Prostate gland (tissue), 2 donors: ENCODE measurements around the gene KRTAP4-8. TPM values are rescaled to one million over a fixed set of nuclear protein-coding genes. Genes with fewer than 3 reads are reported as not detected.
"Not testable (repeated sequence)": the region's sequence is repeated elsewhere in the genome, so short reads cannot be mapped to it uniquely, and the experiment has no call there.

Source experiments
- DNase-seq: peaks from one replicate; pipeline ENCODE4 v3.0.0-alpha.2; 2019; ENCODE audit warnings: low spot score
- H3K27ac ChIP-seq, 2 donors: fragments of 200-600 bp; sonication (generic); 2 replicates each; pipeline ENCODE4 v1.5.1; 2017 to 2019
- H3K27me3 ChIP-seq: fragments of 200-600 bp; sonication (generic); replicated peaks from 2 replicates; pipeline ENCODE4 v1.5.1; 2019; ENCODE audit not compliant: insufficient read depth
- H3K36me3 ChIP-seq, 2 donors: fragments of 200-600 bp; sonication (generic); 1 replicate in 1 of 2; 2 replicates in 1 of 2; pipeline versions ENCODE4 v1.5.1 to v1.8.1; 2017 to 2019
- H3K4me1 ChIP-seq: fragments of 200-600 bp; sonication (generic); replicated peaks from 2 replicates; pipeline ENCODE4 v1.5.1; 2019
- H3K4me3 ChIP-seq, 2 donors: fragments of 200-600 bp; sonication (generic); 2 replicates each; pipeline ENCODE4 v1.5.1; 2017 to 2019
- H3K9me3 ChIP-seq: fragments of 200-600 bp; sonication (generic); 2 replicates; pipeline ENCODE4 v1.5.1; 2017
- CTCF ChIP-seq, 4 experiments: fragments of 200-600 bp in 2 of 4; fragments of 450-650 bp in 2 of 4; sonication (generic) in 2 of 4; IDR thresholded peaks; 1 replicate in 3 of 4; 2 replicates in 1 of 4; pipeline ENCODE4 v1.5.1; 2016 to 2019; ENCODE audit warnings: antibody characterized with exemption in 4 of 4, mild to moderate bottlenecking in 2 of 4, moderate library complexity in 2 of 4
- POLR2A ChIP-seq: fragments of 450-650 bp; IDR thresholded peaks from one replicate; pipeline ENCODE4 v1.6.1; 2016; ENCODE audit warnings: antibody characterized with exemption, mild to moderate bottlenecking
- POLR2AphosphoS5 ChIP-seq: sonication (generic); formaldehyde crosslinking; IDR thresholded peaks from one replicate; pipeline ENCODE4 v1.6.1; 2017; ENCODE audit warnings: antibody characterized with exemption
- WGBS: methylation state at CpG from one replicate; pipeline ENCODE4 v1.1.5; 2018; 5-methylcytosine and 5-hydroxymethylcytosine counted together
- intact Hi-C: fragments of 100-400 bp; cut with DNase I; formaldehyde crosslinking; loops from one replicate; pipeline ENCODE4 v1.14.2; 2022
- total RNA-seq, 2 donors: library from RNA; depleted of rRNA; stranded (reverse); fragments of >200 nt; gene quantifications; one replicate each; pipeline ENCODE4 v1.1.0, GENCODE V29; 2016

KRTAP4-8 gene
- total RNA-seq, 2 donors from 2014 or later: not detected

- Histone ChIP-seq H3K27ac (no peak overlapping the region), H3K9me3 (no peaks in the 10 kb centered on the region), H3K4me1 (no peaks in the 10 kb centered on the region), H3K27me3 (no peaks in the 10 kb centered on the region), H3K4me3 (no peak overlapping the region), H3K36me3 (no peaks in the 10 kb centered on the region)
- DNase-seq: no peak
- intact Hi-C loops: no loop called here
- TF ChIP-seq POLR2A (no peak), CTCF (IDR thresholded peaks at IDR 0.05) (no peak), POLR2AphosphoS5 (no peak)
These were observed 30.7 kb downstream of the KRTAP4-8 start for GRCh38 chr17:41067281-41067680.

- no peak for DNase-seq
- no peak within 1 kb of the TSS for H3K4me3 ChIP-seq
- H3K4me1 ChIP-seq: no peaks in the 10 kb centered on the region
- no peaks in the 10 kb centered on the region for H3K36me3 ChIP-seq
- intact Hi-C loops: no loop called here
- H3K9me3 ChIP-seq: no peaks in the 10 kb centered on the region
- 91% methylated on average over 6 of the region's 6 CpGs for WGBS
- TF ChIP-seq CTCF (IDR thresholded peaks at IDR 0.05) (no peak), POLR2A (no peak), POLR2AphosphoS5 (no peak)
- no peaks in the 10 kb centered on the region for H3K27me3 ChIP-seq
- no peak within 1 kb of the TSS for H3K27ac ChIP-seq
These were observed 31.9 kb downstream of the KRTAP4-8 start, which contains the start of gene KRTAP2-4 for GRCh38 chr17:41065829-41066624. Gene KRTAP2-4 (minus strand): TSS chr17:41065879. CDS start chr17:41065845, 34 bp downstream.

- H3K36me3 ChIP-seq, H3K9me3 ChIP-seq, DNase-seq, H3K4me1 ChIP-seq, intact Hi-C loops, H3K4me3 ChIP-seq, H3K27ac ChIP-seq, H3K27me3 ChIP-seq: not testable (repeated sequence)
- 67% methylated on average over 8 of the region's 16 CpGs for WGBS
These were observed 32.8 kb downstream of the KRTAP4-8 start for GRCh38 chr17:41065016-41065689.

- WGBS: 94% methylated on average over 1 of the region's 1 CpG
- Histone ChIP-seq H3K36me3 (no peaks in the 10 kb centered on the region), H3K9me3 (no peaks in the 10 kb centered on the region), H3K4me3 (no peak overlapping the region), H3K27me3 (no peaks in the 10 kb centered on the region), H3K27ac (no peak overlapping the region), H3K4me1 (no peaks in the 10 kb centered on the region)
- no peak for DNase-seq
- intact Hi-C loops: no loop called here
- TF ChIP-seq POLR2AphosphoS5: no peak
- no peak for TF ChIP-seq POLR2A
- TF ChIP-seq CTCF (IDR thresholded peaks at IDR 0.05): no peak
These were observed 33.6 kb downstream of the KRTAP4-8 start for GRCh38 chr17:41064301-41064700.

- H3K27ac ChIP-seq: no peak overlapping the region
- no peaks in the 10 kb centered on the region for H3K36me3 ChIP-seq
- intact Hi-C loops: no loop called here
- 50% methylated on average over 4 of the region's 4 CpGs for WGBS
- no peaks in the 10 kb centered on the region for H3K4me1 ChIP-seq
- no peak for DNase-seq
- no peaks in the 10 kb centered on the region for H3K9me3 ChIP-seq
- H3K4me3 ChIP-seq: no peak overlapping the region
- no peaks in the 10 kb centered on the region for H3K27me3 ChIP-seq
- TF ChIP-seq POLR2A (no peak), POLR2AphosphoS5 (no peak), CTCF (IDR thresholded peaks at IDR 0.05) (no peak)
These were observed 34.5 kb downstream of the KRTAP4-8 start for GRCh38 chr17:41063449-41063848.
